Raji (cell line): Measurements from ENCODE around the gene NF2.

Source experiments
- POLR2A ChIP-seq: IDR thresholded peaks from 2 replicates; pipeline ENCODE4 v1.6.1; 2011; ENCODE audit warnings: low read depth, low read length, control low read depth; ENCODE audit not compliant: insufficient read depth

Gene NF2

DNA sequence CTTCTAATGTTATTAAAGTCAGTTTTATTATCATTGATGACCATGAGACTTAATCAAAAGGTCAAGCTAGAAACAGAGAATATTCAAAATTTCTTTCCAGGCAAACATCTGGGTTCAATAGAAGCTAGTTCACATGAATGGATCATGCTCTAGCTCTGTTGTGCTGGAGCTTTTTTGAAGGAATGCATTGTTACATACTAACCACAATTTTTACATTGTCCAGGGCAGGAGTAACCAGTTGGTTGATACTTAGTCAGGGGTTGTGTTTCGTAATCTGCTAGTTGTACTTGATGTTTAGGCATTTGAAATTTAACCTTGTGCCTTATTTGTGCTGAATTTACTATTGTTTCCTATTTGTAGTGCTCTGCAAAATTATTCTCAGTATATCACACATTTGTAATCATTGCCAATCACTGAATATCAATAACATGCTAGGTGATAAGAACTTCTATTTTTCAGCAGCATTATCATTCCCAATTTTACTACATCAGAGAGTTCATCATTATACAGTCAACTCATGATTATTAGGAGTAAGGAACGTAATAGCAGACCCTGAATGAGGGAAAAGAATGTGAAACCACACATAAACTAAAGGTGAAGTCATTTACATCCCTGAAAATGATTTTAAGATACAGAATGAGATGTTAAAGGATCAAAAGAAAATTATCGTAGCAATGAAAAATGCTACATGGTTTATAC lies 23.2 kb downstream of the NF2 start:
- no peak for TF ChIP-seq POLR2A

DNA sequence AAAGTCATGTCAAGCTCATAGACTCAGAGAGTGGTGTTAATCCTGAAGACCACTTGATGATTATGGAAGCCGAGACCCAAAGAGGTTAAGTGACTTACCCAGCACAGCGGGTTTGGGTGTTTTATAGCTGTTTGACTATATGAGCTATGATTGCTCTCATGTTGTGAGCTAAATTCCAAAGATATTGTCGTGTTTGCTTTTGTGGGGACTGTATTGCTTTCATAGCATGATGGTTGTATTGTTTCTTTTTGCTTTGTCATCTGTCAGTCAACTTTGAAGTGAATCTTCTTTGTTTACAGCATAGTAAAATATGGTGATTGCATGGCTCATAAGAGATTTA lies 23.7 kb downstream of the NF2 start:
- TF ChIP-seq POLR2A = no peak

DNA sequence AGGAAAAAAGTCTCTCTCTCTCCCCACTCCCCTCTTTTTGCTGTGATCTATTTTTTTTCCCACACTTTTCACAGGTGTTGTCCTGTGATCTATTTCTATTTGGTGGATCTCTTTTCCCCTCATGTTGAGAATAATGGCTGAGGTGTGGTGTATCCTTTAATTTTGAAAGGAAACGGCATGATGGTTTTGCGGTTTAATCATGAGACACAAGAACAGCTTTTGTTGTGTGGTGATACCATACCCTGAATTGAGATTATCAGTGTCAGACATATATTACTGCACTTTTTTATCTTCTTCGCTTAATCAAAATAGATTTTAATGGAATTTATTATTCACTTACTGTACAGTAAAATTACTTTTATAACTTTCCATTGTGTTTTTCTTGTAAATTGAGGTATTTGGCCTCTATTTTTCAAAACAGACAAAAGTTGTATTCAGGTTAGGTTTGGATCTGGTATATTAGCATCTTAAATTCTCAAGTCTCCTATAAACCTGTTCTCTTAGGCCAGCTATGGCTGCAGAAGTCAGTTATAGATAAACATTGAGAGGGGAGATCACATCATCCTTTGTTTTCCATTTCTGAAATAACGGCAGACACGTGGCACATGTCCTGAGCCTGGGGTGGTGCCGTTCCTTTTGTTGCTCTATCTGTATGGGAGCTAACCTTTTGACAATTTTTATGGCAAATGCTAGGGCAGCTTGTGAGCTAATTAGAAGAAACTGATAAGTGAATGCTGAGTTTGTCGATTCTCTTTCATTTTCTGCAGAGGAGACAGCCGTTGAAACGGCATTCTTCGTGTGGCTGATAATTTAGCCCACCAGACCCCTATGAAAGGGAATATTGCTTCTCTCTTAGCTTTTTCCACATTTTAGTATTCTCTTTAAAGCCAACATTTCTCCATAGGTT lies 25.8 kb downstream of the NF2 start:
- no peak for TF ChIP-seq POLR2A

DNA sequence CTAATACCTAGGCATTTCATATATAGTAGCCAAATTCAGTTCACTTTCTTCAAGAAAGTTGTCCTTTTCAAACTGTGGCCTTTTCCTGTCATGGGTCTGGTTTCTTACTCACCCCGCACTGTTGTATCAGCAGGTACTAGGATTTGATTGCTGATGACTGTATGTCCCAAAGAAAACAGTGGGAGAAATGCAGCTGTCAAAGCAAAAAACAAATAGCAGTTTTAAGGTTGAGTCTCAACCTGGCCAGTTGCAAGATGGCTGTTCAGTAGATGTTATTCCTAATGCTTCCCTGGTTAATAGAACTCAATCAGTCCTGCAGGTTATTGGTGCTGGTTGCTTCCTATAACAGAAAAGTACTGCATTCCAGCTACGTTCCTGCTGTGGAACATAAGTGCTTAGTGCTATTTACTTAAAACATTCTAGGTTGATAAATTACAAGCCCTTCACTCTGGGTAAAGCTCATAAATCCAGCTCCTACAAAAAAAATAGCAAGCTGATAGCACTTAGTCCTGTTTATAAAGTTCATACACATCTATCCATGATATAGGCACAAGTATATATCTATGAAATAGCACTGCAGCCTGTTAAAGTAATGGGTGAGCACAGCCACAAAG lies 26.6 kb downstream of the NF2 start:
- TF ChIP-seq POLR2A = no peak

DNA sequence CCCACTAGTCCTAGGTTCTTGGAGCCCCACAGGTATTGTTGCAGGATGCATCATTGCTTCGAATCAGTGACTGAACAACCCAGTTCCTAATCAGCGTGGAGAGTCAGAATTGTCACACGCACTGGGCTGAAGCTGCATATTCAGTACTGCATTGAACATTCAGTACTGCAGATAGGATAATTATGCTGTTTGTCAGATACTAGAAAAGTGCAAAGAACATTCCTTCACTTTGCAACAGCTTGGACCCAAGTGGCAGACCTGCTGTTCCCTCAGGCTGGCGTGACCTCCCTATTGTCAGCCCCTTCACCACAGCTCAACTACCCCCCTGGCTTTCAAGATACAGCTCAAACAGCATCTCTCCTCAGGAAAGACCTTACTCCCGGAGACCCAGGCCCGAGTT lies 27.6 kb downstream of the NF2 start:
- no peak for TF ChIP-seq POLR2A

DNA sequence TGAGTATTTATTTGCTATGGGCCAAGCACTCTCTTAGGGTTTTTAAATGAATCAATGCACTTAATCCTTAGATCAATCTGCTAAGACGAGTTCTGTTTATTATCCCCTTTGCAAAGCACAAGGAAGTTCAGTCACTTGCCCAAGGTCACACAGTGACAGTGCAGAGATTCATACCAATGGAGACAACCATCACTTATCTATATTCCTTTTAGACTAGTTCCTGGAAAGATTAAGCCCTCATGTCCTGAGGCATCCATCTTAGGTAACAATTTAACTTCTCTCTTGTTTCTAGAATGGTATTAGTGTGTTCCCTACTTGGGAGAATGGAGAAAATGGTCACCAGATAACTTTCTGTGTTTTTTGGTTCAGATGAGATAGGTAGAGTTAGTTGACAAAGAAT lies 28.3 kb downstream of the NF2 start:
- TF ChIP-seq POLR2A = no peak

DNA sequence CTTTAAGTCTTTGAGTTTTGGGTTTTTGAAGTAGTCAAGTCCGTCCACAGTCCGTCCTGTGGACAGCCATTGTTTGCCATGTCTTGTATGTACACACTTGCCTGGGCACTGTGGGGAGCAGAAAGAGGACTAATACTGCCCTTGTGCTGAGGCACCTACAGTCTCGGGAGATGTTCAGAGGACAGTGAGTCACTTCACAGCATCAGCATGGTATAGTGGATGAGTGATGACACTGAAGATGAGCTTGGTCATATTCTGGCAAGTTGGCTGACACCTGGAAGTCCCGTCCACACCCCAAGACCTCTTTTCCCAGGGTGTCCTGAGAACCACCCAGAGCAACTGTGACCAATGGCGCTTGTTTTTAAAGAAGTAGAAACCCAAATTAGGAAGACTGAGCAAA lies 29.2 kb downstream of the NF2 start:
- TF ChIP-seq POLR2A = no peak

DNA sequence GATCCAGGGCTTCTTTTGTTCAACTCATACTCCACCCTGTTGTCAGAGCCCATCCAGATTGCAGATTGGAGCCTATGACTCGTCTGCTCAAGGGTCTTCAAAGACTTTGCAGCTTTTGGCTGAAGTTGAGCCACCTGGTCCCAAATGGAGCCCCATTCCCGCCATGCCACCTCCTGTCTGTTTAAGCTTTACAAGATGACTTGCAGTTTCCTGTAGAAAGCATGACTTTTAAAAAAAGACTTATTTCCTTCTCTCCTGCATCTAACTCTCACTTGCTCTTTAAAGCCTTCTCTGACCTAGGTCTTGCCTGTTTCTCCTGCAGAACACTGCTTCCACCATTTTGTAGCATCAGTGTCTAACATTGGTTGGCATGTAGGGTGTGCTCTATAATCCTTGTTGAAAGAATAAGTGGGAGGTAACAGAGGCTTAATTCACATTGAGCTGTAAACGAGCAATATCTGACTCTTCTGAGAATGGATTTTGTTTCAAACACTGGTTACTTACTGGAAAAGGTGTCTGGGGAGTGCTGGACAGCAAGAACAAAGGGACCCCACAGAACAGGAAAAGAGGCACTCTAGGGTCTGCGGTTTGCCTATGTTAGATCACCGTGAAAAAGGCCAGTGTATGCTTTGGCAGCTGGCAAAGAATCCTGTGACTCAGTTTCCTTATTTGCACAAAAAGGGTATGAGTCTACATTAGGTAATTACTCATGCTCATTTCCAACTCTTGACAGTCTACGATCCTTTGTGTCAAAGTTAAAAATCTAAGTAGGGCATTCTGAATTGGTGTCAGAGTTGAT lies 30.3 kb downstream of the NF2 start:
- TF ChIP-seq POLR2A = no peak

DNA sequence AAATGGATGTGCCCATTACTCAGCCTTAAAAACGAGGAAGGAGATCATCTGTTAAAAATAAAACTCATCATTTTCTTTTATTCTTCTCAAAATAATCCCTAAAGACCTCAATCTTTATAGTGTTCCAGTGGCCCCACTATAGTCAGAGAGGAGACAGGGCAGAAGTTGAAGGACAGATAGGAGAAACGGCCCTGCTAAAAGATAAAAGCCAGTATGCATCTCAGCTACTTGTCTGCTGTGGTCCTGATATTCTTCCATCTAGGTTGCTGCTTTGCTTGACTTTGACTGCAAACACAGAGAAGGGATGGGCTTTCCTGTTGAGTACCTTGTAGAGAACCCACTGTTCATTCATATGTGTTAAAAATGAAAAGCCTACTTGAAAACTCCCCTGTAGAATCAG lies 31.4 kb downstream of the NF2 start:
- TF ChIP-seq POLR2A = no peak

DNA sequence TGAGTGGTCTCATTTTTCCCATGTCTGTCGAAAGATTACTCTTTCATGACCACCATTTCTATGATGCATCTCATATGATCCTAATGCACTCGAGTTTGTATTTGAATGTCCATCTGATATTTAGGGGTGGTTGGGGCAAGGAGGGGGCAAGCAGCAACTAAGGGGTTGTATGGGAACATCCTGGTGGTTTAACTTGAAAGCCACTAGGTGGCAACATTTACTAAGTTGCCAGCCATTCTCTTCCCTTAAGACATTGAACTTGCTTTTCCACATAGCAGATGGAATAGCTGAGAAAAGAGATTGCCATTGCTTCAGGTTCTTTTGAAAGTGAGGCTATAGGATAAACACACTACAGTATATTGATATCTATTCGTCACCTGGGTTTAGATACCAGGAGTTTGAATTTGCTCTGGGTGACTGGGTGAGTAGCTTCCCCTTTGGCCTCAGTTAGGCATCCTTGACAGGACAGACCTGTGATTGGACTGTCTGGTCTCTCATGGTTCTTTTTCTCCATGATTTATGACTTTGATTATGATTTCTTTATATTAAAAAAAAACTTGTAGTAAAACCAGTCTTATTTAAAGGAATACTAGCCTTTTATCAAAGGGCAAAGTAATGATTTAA lies 32.4 kb downstream of the NF2 start:
- TF ChIP-seq POLR2A = no peak

DNA sequence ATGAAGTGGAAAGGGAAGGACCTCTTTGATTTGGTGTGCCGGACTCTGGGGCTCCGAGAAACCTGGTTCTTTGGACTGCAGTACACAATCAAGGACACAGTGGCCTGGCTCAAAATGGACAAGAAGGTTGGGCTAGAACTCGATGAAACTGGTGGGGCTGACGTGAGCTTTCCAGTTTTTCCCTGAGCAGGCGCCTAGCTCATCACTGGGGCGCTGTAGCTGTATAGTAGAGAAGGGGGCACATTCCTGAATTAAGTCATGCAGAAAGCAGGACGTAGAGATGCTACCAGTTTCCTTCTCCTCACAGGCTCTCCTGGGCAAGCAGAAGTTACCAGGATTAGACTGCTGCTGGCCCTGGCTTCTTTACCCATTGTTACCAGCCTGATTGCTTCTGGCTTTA lies 33.3 kb downstream of the NF2 start:
- TF ChIP-seq POLR2A = no peak

DNA sequence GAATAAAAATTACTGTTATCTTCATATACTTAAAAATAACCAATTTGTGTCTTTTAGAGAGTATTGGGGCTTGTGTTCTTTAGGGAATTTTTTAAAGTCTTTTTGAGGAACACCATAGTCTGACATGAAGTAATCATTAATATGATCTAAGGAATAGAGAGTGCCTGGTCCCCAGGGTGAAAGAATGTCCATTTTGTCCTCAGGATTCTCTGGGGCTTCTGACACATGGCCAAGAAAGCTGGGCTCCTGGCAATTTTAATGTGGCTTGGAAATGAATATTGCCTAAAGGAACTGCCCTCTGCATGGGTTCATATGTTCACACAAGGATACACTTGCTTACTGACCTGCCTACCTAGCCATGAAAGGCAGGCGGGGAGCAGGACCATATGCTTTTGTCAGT lies 33.7 kb downstream of the NF2 start:
- TF ChIP-seq POLR2A = no peak

DNA sequence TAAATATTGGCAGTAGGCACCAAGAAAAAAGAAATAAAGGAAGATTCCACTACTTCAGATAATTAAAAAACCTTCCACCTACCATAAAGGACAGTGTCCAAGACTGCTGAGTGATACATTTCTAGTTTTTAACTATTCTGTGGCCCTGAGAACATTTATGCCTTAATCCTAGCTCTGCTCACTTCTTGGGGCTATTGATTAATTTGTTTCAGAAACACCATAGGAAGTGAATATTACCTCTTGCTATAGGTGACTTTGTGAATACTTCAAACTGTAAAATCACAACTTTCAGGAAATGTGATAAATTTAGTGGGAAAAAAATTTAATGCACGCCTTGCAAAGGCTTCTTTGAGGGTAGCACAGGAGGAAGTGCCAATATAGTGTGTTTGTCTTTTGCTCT lies 35.2 kb downstream of the NF2 start:
- TF ChIP-seq POLR2A = no peak

DNA sequence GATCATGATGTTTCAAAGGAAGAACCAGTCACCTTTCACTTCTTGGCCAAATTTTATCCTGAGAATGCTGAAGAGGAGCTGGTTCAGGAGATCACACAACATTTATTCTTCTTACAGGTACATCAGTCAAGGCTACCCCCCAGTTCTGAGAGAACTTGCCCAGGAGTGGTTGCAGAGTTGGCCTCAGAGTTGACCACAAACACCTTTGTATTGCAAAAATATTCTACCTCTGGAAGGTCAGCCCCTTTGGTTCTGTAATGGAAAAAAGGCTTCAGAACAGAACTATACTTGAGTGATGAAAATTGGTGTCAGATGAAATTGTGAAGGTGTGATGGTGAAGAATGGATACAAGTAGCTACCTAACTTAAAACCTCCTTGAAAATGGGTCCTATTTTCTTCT lies 35.7 kb downstream of the NF2 start:
- no peak for TF ChIP-seq POLR2A
